Frontal cortex (tissue), 4 donors: ENCODE results near the gene PLAAT2. TPM values are rescaled to one million over a fixed set of nuclear protein-coding genes. Genes with fewer than 3 reads are reported as not detected.
A peak's percentile ranks its signal among the peaks of the same experiment; 100 is the strongest.
"Not testable (repeated sequence)": the region's sequence is repeated elsewhere in the genome, so short reads cannot be mapped to it uniquely, and the experiment has no call there.

Experiments used
- DNase-seq, 2 donors: peaks; one replicate each; pipeline ENCODE4 v3.0.0; 2012; ENCODE audit warnings: low spot score in 2 of 2
- FAIRE-seq: peaks from 2 replicates; lab custom pipeline; 2012; peaks lifted over from hg19 to GRCh38; lab: Jason Lieb, UNC
- total RNA-seq: library from RNA; depleted of rRNA; stranded (reverse); fragments of >200 nt; gene quantifications from one replicate; pipeline ENCODE4 v1.2.3, GENCODE V29; 2014
- donor health status: control.
- donor health status: control.
- donor health status: control.

PLAAT2 gene
- total RNA-seq, 1 donor from 2014 or later, result not detected

- peak; percentile 91 for FAIRE-seq
- DNase-seq, result peak in 1 of 2 donors; percentile 38
These were observed 20.1 kb upstream of the PLAAT2 start for GRCh38 chr11:63583357-63583677.

GRCh38 chr11:63581224-63581623 lies 18.0 kb upstream of the PLAAT2 start:
- DNase-seq, FAIRE-seq: not testable (repeated sequence)

- not testable (repeated sequence) for DNase-seq, FAIRE-seq
These were observed 15.7 kb upstream of the PLAAT2 start for GRCh38 chr11:63578882-63579281.

- no peak for FAIRE-seq
- DNase-seq, result no peak
These were observed 11.8 kb upstream of the PLAAT2 start for GRCh38 chr11:63574856-63575602.

- FAIRE-seq (no peak), DNase-seq (no peak)
These were observed 11.0 kb upstream of the PLAAT2 start for GRCh38 chr11:63573881-63574855.

GRCh38 chr11:63572026-63572688 lies 9.0 kb upstream of the PLAAT2 start:
- DNase-seq (no peak), FAIRE-seq (no peak)

- FAIRE-seq (no peak), DNase-seq (no peak)
These were observed 6.4 kb upstream of the PLAAT2 start for GRCh38 chr11:63569570-63569969.

GRCh38 chr11:63567044-63567840 lies 4.1 kb upstream of the PLAAT2 start:
- no peak for FAIRE-seq
- no peak for DNase-seq

GRCh38 chr11:63564784-63565350 lies 1.7 kb upstream of the PLAAT2 start:
- DNase-seq (no peak), FAIRE-seq (no peak)

GRCh38 chr11:63564056-63564774 lies 1.0 kb upstream of the PLAAT2 start:
- no peak for DNase-seq

GRCh38 chr11:63560506-63561180 lies 2.5 kb downstream of the PLAAT2 start:
- DNase-seq (no peak), FAIRE-seq (no peak)

More at GRCh38 chr11:63564056-63564774, 1.0 kb upstream of the PLAAT2 start:
- FAIRE-seq, result no peak

GRCh38 chr11:63558459-63559157 lies 4.6 kb downstream of the PLAAT2 start:
- FAIRE-seq, result no peak

GRCh38 chr11:63557570-63557969 lies 5.6 kb downstream of the PLAAT2 start:
- DNase-seq (no peak), FAIRE-seq (no peak)

More at GRCh38 chr11:63558459-63559157, 4.6 kb downstream of the PLAAT2 start:
- no peak for DNase-seq

- no peak for DNase-seq
- FAIRE-seq, result no peak
These were observed 6.7 kb downstream of the PLAAT2 start for GRCh38 chr11:63556404-63557013.

- DNase-seq, result no peak
- FAIRE-seq, result no peak
These were observed 8.3 kb downstream of the PLAAT2 start for GRCh38 chr11:63554877-63555223.

- FAIRE-seq, result no peak
- no peak for DNase-seq
These were observed 9.4 kb downstream of the PLAAT2 start for GRCh38 chr11:63553759-63554158.

- no peak for FAIRE-seq
These were observed 10.3 kb downstream of the PLAAT2 start for GRCh38 chr11:63552921-63553320.

More at GRCh38 chr11:63552921-63553320, 10.3 kb downstream of the PLAAT2 start:
- no peak for DNase-seq
